BJ (cell line): ENCODE measurements around the gene ADAM19. TPM values are rescaled to one million over a fixed set of nuclear protein-coding genes. Genes with fewer than 3 reads are reported as not detected.

Source experiments
- CTCF ChIA-PET: fragments of 350-600 bp; formaldehyde crosslinking; extraction: SDS; loops from one replicate; lab custom pipeline; 2021; ENCODE audit warnings: antibody characterized with exemption, inconsistent platforms; lab: Yijun Ruan, JAX
- POLR2A ChIA-PET: fragments of 300-600 bp; sonication (Branson Sonifier 250); formaldehyde crosslinking; extraction: SDS; loops from one replicate; lab custom pipeline; 2021; ENCODE audit warnings: antibody characterized with exemption; lab: Charles Lee
- DNase-seq: peaks from one replicate; pipeline ENCODE4 v3.0.0-alpha.2; 2011; ENCODE audit warnings: low read depth
- H3K27me3 ChIP-seq: 2 replicates; pipeline ENCODE4 v1.6.0; 2011; ENCODE audit warnings: low read length; ENCODE audit not compliant: control insufficient read depth, insufficient read depth
- H3K36me3 ChIP-seq: 2 replicates; pipeline ENCODE4 v1.5.1; 2011; ENCODE audit warnings: low read length; ENCODE audit not compliant: control insufficient read depth, insufficient read depth
- H3K4me3 ChIP-seq: 2 replicates; pipeline ENCODE4 v1.5.1; 2011; ENCODE audit warnings: low read depth, mild to moderate bottlenecking, control low read depth, low read length
- polyA plus RNA-seq: library from polyadenylated mRNA; depleted of rRNA; stranded (reverse); fragments of >200 nt; gene quantifications from 2 replicates; pipeline ENCODE4 v1.2.3, GENCODE V29; 2011
- TF ChIP-seq, protein P1 (sequence below): IDR thresholded peaks from 2 replicates; pipeline ENCODE4 v1.5.1; 2011; ENCODE audit warnings: low read depth, mild to moderate bottlenecking, control low read depth, inconsistent platforms, low read length, moderate library complexity; ENCODE audit not compliant: insufficient read depth

ADAM19 gene
- polyA plus RNA-seq, 1 experiment = 68.3 TPM

- no peak for DNase-seq
- H3K36me3 ChIP-seq = no peaks in the 10 kb centered on the region; the same call in 1 of the 2 replicates
- TF ChIP-seq, protein P1, sequence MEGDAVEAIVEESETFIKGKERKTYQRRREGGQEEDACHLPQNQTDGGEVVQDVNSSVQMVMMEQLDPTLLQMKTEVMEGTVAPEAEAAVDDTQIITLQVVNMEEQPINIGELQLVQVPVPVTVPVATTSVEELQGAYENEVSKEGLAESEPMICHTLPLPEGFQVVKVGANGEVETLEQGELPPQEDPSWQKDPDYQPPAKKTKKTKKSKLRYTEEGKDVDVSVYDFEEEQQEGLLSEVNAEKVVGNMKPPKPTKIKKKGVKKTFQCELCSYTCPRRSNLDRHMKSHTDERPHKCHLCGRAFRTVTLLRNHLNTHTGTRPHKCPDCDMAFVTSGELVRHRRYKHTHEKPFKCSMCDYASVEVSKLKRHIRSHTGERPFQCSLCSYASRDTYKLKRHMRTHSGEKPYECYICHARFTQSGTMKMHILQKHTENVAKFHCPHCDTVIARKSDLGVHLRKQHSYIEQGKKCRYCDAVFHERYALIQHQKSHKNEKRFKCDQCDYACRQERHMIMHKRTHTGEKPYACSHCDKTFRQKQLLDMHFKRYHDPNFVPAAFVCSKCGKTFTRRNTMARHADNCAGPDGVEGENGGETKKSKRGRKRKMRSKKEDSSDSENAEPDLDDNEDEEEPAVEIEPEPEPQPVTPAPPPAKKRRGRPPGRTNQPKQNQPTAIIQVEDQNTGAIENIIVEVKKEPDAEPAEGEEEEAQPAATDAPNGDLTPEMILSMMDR = no peak
These were observed 53.9 kb downstream of the ADAM19 start for GRCh38 chr5:157521704-157522029.

GRCh38 chr5:157520911-157521703, 54.5 kb downstream of the ADAM19 start:
- CTCF ChIA-PET = interaction anchor here (1.5 kb wide), 1 partner anchor 11 kb away, joined by 3 read pairs; no protein-coding TSS in a partner anchor
- TF ChIP-seq, protein P1 = no peak
- no peaks in the 10 kb centered on the region; the same call in 1 of the 2 replicates for H3K36me3 ChIP-seq
- H3K27me3 ChIP-seq = no peaks in the 10 kb centered on the region
- H3K4me3 ChIP-seq = no peak overlapping the region
- DNase-seq = no peak
- POLR2A ChIA-PET = no interaction called here

More at GRCh38 chr5:157521704-157522029, 53.9 kb downstream of the ADAM19 start:
- no peaks in the 10 kb centered on the region for H3K27me3 ChIP-seq
- CTCF ChIA-PET = interaction anchor here (1.5 kb wide), 1 partner anchor 11 kb away, joined by 3 read pairs; no protein-coding TSS in a partner anchor
- H3K4me3 ChIP-seq = no peak overlapping the region
- POLR2A ChIA-PET = no interaction called here

- TF ChIP-seq, protein P1 = no peak
- ChIA-PET CTCF (interaction anchor here (1.4 kb wide), 1 partner anchor 48 kb away, joined by 3 read pairs; no protein-coding TSS in a partner anchor), POLR2A (no interaction called here)
- DNase-seq = no peak
- Histone ChIP-seq H3K36me3 (no peaks in the 10 kb centered on the region; the same call in 1 of the 2 replicates), H3K4me3 (no peak overlapping the region), H3K27me3 (no peaks in the 10 kb centered on the region)
These were observed 55.9 kb downstream of the ADAM19 start for GRCh38 chr5:157519579-157520253.

- no peaks in the 10 kb centered on the region for H3K27me3 ChIP-seq
- no peak overlapping the region for H3K4me3 ChIP-seq
- ChIA-PET CTCF (interaction anchor here (1.4 kb wide), 1 partner anchor 47 kb away, joined by 3 read pairs; no protein-coding TSS in a partner anchor), POLR2A (no interaction called here)
- TF ChIP-seq, protein P1 = no peak
- no peak for DNase-seq
- no peaks in the 10 kb centered on the region; the same call in 1 of the 2 replicates for H3K36me3 ChIP-seq
These were observed 56.6 kb downstream of the ADAM19 start for GRCh38 chr5:157518963-157519362.
